ENCODE data around the gene FAM168B.
"Not testable (repeated sequence)": the region's sequence is repeated elsewhere in the genome, so short reads cannot be mapped to it uniquely, and the experiment has no call there.

DNA sequence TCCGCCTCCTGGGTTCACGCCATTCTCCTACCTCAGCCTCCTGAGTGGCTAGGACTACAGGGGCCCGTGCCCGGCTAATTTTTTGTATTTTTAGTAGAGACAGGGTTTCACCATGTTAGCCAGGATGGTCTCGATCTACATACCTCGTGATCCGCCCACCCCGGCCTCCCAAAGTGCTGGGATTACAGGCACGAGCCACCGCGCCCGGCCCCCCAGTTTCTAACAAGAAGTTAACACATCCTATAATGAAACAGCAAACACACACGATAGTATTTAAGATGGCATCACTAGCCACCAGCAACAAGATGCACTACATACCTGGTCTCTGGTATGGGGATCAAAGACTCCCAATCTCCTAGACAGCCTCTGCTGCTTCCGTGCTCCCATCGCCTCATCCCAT lies 17.7 kb downstream of the FAM168B start:
- not testable (repeated sequence) for TF ChIP-seq CTCF, EP300 (IDR thresholded peaks at IDR 0.05)

Data from suprapubic skin (tissue), 3 donors.